Gastrocnemius medialis (tissue), 4 donors: ENCODE results near the gene PRKAR2B. TPM values are rescaled to one million over a fixed set of nuclear protein-coding genes. Genes with fewer than 3 reads are reported as not detected.

ENCODE experiments used
- ATAC-seq, 2 donors: fragments of 150-250 bp; one replicate each; pipeline ENCODE4 v1.9.1; 2016
- DNase-seq, 2 donors: peaks; one replicate each; pipeline ENCODE4 v3.0.0-alpha.2; 2019
- H3K27ac ChIP-seq, 4 donors: fragments of 200-600 bp; sonication (generic); 1 replicate in 1 of 4; 2 replicates in 3 of 4; pipeline ENCODE4 v1.5.1; 2016 to 2018; ENCODE audit warnings: mild to moderate bottlenecking in 2 of 4, moderate library complexity in 1 of 4
- H3K27me3 ChIP-seq, 3 donors: fragments of 200-600 bp; sonication (generic) in 2 of 3; 1 replicate in 1 of 3; 2 replicates in 2 of 3; pipeline versions ENCODE4 v1.5.1 to v1.6.0; 2016 to 2019; ENCODE audit warnings: mild to moderate bottlenecking in 1 of 3, moderate library complexity in 1 of 3
- H3K36me3 ChIP-seq, 2 donors: fragments of 200-600 bp; sonication (generic) in 1 of 2; one replicate each; pipeline ENCODE4 v1.5.1; 2017 to 2018
- H3K4me1 ChIP-seq, 2 donors: fragments of 200-600 bp; sonication (generic) in 1 of 2; one replicate each; pipeline ENCODE4 v1.5.1; 2016 to 2017; ENCODE audit warnings: mild to moderate bottlenecking in 2 of 2
- H3K4me3 ChIP-seq, 4 donors: fragments of 200-600 bp; sonication (generic) in 3 of 4; 1 replicate in 1 of 4; 2 replicates in 3 of 4; pipeline ENCODE4 v1.5.1; 2016 to 2019; ENCODE audit warnings: mild to moderate bottlenecking in 2 of 4
- H3K9me3 ChIP-seq, 3 donors: fragments of 200-600 bp; sonication (generic) in 2 of 3; 1 replicate in 1 of 3; 2 replicates in 2 of 3; pipeline ENCODE4 v1.5.1; 2016 to 2019
- CTCF ChIP-seq, 5 experiments: fragments of 450-650 bp in 3 of 5; fragments of 200-600 bp in 2 of 5; sonication (generic) in 2 of 5; IDR thresholded peaks in 4 of 5; conservative IDR thresholded peaks in 1 of 5; 1 replicate in 4 of 5; 2 replicates in 1 of 5; pipeline ENCODE4 v1.5.1; 2016 to 2019; ENCODE audit warnings: antibody characterized with exemption in 5 of 5, mild to moderate bottlenecking in 3 of 5, moderate library complexity in 3 of 5
- POLR2A ChIP-seq, 2 donors: fragments of 450-650 bp; IDR thresholded peaks; one replicate each; pipeline ENCODE4 v1.6.1; 2017; ENCODE audit warnings: antibody characterized with exemption in 2 of 2, mild to moderate bottlenecking in 2 of 2, moderate library complexity in 2 of 2
- in situ Hi-C, 4 donors: fragments of 200-750 bp; cut with MboI; loops; one replicate each; pipeline versions ENCODE4 v1.15.0 to v1.8.0; 2017; ENCODE audit warnings: low sequenced_read_pairs in 4 of 4
- intact Hi-C: fragments of 100-400 bp; cut with DNase I; formaldehyde crosslinking; loops from one replicate; pipeline ENCODE4 v1.15.1; 2023; ENCODE audit warnings: low total_unique reads
- total RNA-seq, 4 donors: library from RNA; depleted of rRNA; stranded (reverse); fragments of >200 nt; gene quantifications; one replicate each; pipeline versions ENCODE4 v1.1.0 to v1.2.3, GENCODE V29; 2016

Gene PRKAR2B
- total RNA-seq, 4 donors from 2014 or later: 0.85 to 6.0 (median 1.4) TPM

GRCh38 chr7:107179326-107180164 lies 135.0 kb downstream of the PRKAR2B start:
- in situ Hi-C loops (loop anchor here in 3 of 4 donors (25.0 kb wide), 4 partner anchors 383 to 708 kb away; partner anchors contain the start of genes CBLL1 (in 2 of the 3), BCAP29 (in 1 of the 3), COG5 (in 1 of the 3) and DLD (in 1 of the 3)), intact Hi-C loops (no loop called here)
- Histone ChIP-seq H3K9me3 (no peaks in the 10 kb centered on the region), H3K36me3 (peaks cover 0 to 34% of the 10 kb centered on the region in 2 donors), H3K27me3 (no peaks in the 10 kb centered on the region), H3K4me3 (no peak overlapping the region), H3K4me1 (peaks cover 46 to 48% of the 10 kb centered on the region in 2 donors), H3K27ac (peak overlapping the region in 3 of 4 donors; percentile 23 to 51 (median 37))
- DNase-seq (no peak), ATAC-seq (peak in 1 of 2 donors; percentile 61)
- no peak for TF ChIP-seq POLR2A (IDR thresholded peaks at IDR 0.05)
- TF ChIP-seq CTCF (IDR thresholded peaks at IDR 0.05 in 4 of 5, conservative IDR thresholded peaks at IDR 0.05 in 1 of 5): no peak

DNA sequence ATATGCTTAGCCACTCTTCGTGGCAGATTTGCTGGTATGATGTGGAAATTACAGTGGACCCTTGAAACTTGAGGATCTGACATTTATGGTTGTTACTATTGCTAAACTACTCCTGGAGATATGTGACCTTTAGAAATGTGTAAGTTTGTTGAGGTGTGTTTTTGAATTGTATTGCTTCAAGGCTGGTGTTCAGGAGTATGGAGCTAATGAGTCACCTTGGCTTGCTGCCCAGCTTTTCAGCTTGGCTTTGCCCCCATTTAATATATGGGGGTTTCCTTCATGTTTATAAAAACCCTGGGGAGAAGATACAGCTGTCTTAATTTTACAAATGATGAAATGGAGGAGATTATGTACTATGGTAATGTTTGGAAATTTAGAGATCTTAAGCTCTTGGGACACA lies 135.9 kb downstream of the PRKAR2B start:
- intact Hi-C loops: no loop called here
- no peak overlapping the region for H3K4me3 ChIP-seq
- H3K27me3 ChIP-seq: no peaks in the 10 kb centered on the region
- in situ Hi-C loops: loop anchor here in 3 of 4 donors (25.0 kb wide), 4 partner anchors 382 to 707 kb away; partner anchors contain the start of genes CBLL1 (in 2 of the 3), BCAP29 (in 1 of the 3), COG5 (in 1 of the 3) and DLD (in 1 of the 3)
- peaks cover 40 to 42% of the 10 kb centered on the region in 2 donors for H3K4me1 ChIP-seq
- no peaks in the 10 kb centered on the region for H3K9me3 ChIP-seq
- H3K36me3 ChIP-seq: peaks cover 0 to 42% of the 10 kb centered on the region in 2 donors
- ATAC-seq (no peak), DNase-seq (no peak)
- TF ChIP-seq POLR2A (IDR thresholded peaks at IDR 0.05) (no peak), CTCF (IDR thresholded peaks at IDR 0.05 in 4 of 5, conservative IDR thresholded peaks at IDR 0.05 in 1 of 5) (no peak)
- peak overlapping the region; percentile 23 to 51 (median 38) for H3K27ac ChIP-seq

DNA sequence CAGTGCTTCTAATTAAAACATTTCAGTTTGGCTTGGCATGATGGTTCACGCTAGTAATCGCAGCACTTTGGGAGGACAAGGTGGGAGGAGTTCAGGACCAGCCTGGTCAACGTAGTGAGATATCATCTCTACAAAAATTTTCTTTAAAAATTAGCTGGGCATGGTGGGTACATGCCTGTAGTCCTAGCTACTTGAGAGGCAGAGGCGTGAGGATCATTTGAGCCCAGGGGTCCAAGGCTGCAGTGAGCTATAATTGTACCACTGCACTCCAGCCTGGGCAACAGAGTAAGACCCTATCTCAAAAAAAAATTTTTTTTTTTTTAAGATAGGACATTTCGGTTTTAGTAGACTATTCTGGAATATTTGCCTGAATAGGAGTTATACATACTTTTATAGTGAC lies 136.7 kb downstream of the PRKAR2B start:
- no peak for TF ChIP-seq POLR2A (IDR thresholded peaks at IDR 0.05)
- no peak for TF ChIP-seq CTCF (IDR thresholded peaks at IDR 0.05 in 4 of 5, conservative IDR thresholded peaks at IDR 0.05 in 1 of 5)
- intact Hi-C loops: no loop called here
- H3K27me3 ChIP-seq: no peaks in the 10 kb centered on the region
- no peak overlapping the region for H3K4me3 ChIP-seq
- H3K4me1 ChIP-seq: peaks cover 37 to 38% of the 10 kb centered on the region in 2 donors
- no peaks in the 10 kb centered on the region for H3K9me3 ChIP-seq
- in situ Hi-C loops: loop anchor here in 3 of 4 donors (25.0 kb wide), 4 partner anchors 381 to 706 kb away; partner anchors contain the start of genes CBLL1 (in 2 of the 3), BCAP29 (in 1 of the 3), COG5 (in 1 of the 3) and DLD (in 1 of the 3)
- DNase-seq: no peak
- peak overlapping the region in 3 of 4 donors; percentile 23 to 51 (median 37) for H3K27ac ChIP-seq
- H3K36me3 ChIP-seq: peaks cover 0 to 50% of the 10 kb centered on the region in 2 donors
- no peak for ATAC-seq

DNA sequence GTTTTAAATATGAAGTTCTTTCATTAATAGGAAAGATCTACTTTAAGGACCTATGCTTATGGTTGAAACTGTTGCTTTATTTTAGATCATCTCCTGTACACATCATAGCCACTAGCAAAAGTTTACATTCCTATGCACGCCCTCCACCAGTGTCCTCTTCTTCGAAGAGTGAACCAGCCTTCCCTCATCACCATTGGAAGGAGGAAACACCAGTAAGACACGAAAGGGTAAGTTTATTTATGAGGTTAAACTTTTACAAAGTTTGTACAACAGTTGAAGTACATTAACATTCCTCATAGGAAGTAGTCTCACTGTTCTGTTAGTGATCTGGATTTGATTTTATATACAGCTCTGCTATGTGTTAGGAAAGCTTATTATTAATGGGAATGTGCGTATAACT lies 141.2 kb downstream of the PRKAR2B start:
- H3K4me3 ChIP-seq: no peak overlapping the region
- no peak for TF ChIP-seq POLR2A (IDR thresholded peaks at IDR 0.05)
- no peak for TF ChIP-seq CTCF (IDR thresholded peaks at IDR 0.05 in 4 of 5, conservative IDR thresholded peaks at IDR 0.05 in 1 of 5)
- no peak for ATAC-seq
- no peak overlapping the region for H3K27ac ChIP-seq
- no peak for DNase-seq
- peaks cover 0 to 2% of the 10 kb centered on the region in 2 donors for H3K4me1 ChIP-seq
- peaks cover 0 to 95% of the 10 kb centered on the region in 2 donors for H3K36me3 ChIP-seq
- in situ Hi-C loops: loop anchor here in 3 of 4 donors (25.0 kb wide), 4 partner anchors 377 to 702 kb away; partner anchors contain the start of genes CBLL1 (in 2 of the 3), BCAP29 (in 1 of the 3), COG5 (in 1 of the 3) and DLD (in 1 of the 3)
- intact Hi-C loops: no loop called here
- H3K27me3 ChIP-seq: no peaks in the 10 kb centered on the region
- no peaks in the 10 kb centered on the region for H3K9me3 ChIP-seq
